ENCODE results near the gene EIF3A. TPM values are rescaled to one million over a fixed set of nuclear protein-coding genes. Genes with fewer than 3 reads are reported as not detected.

The EIF3A gene, protein sequence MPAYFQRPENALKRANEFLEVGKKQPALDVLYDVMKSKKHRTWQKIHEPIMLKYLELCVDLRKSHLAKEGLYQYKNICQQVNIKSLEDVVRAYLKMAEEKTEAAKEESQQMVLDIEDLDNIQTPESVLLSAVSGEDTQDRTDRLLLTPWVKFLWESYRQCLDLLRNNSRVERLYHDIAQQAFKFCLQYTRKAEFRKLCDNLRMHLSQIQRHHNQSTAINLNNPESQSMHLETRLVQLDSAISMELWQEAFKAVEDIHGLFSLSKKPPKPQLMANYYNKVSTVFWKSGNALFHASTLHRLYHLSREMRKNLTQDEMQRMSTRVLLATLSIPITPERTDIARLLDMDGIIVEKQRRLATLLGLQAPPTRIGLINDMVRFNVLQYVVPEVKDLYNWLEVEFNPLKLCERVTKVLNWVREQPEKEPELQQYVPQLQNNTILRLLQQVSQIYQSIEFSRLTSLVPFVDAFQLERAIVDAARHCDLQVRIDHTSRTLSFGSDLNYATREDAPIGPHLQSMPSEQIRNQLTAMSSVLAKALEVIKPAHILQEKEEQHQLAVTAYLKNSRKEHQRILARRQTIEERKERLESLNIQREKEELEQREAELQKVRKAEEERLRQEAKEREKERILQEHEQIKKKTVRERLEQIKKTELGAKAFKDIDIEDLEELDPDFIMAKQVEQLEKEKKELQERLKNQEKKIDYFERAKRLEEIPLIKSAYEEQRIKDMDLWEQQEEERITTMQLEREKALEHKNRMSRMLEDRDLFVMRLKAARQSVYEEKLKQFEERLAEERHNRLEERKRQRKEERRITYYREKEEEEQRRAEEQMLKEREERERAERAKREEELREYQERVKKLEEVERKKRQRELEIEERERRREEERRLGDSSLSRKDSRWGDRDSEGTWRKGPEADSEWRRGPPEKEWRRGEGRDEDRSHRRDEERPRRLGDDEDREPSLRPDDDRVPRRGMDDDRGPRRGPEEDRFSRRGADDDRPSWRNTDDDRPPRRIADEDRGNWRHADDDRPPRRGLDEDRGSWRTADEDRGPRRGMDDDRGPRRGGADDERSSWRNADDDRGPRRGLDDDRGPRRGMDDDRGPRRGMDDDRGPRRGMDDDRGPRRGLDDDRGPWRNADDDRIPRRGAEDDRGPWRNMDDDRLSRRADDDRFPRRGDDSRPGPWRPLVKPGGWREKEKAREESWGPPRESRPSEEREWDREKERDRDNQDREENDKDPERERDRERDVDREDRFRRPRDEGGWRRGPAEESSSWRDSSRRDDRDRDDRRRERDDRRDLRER (N-terminal part only)
- total RNA-seq, result 100 to 1,000 TPM; 129 to 130 TPM

GRCh38 chr10:119080521-119081259 is at the start of gene EIF3A:
Gene EIF3A, minus strand, starts transcription at chr10:119080817. Its CDS starts 141 bp downstream, at chr10:119080676.
- DNase-seq, result peak; percentile 94
- ChIA-PET POLR2A (interaction anchor here (1.0 to 6.6 kb wide), 29 partner anchors 10 to 792 kb away, joined by 3 to 117 read pairs (median 7); partner anchors contain the start of genes CACUL1, DENND10, GRK5 and MCMBP), CTCF (interaction anchor here (0.6 to 3.5 kb wide), 4 partner anchors 10 to 51 kb away, joined by 3 to 23 read pairs (median 9); no protein-coding TSS in a partner anchor)
- H3K27me3 Mint-ChIP-seq, result no peaks in the 10 kb centered on the region
- no peaks in the 10 kb centered on the region for H3K9me3 Mint-ChIP-seq
- H3K36me3 Mint-ChIP-seq (ENCODE audit: low read depth), result peaks cover 34% of the 10 kb centered on the region
- peak within 1 kb of the TSS; percentile 95 for H3K4me3 Mint-ChIP-seq
- peak within 1 kb of the TSS; percentile 93 for H3K27ac Mint-ChIP-seq
- H3K4me1 Mint-ChIP-seq, result peaks cover 50% of the 10 kb centered on the region

DNA sequence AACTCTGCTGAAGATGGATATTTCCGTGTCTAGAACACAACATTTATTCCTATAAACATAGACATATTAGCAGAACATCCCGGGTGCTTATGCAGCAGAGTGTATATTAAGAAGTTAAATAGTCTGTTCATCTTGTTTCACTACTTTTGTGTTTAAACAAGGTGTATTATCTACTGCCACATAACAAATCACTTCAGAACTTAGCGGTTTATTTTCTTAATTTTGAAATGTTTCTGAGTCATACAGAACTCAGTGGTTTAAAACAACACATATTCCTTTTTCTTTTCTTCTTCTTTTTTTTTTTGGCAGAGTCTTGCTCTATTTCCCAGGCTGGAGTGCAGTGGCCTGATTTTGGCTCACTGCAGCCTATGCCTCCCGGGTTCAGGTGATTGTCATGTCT is 49.1 kb upstream of the EIF3A start:
- Mint-ChIP-seq H3K36me3 (ENCODE audit: low read depth) (peaks cover 73% of the 10 kb centered on the region), H3K9me3 (peaks cover 3% of the 10 kb centered on the region), H3K4me1 (peaks cover 57% of the 10 kb centered on the region), H3K4me3 (no peak overlapping the region), H3K27ac (peak overlapping the region; percentile 98), H3K27me3 (no peaks in the 10 kb centered on the region)
- ChIA-PET CTCF (no interaction called here), POLR2A (interaction anchor here (1.2 to 5.5 kb wide), 6 partner anchors 10 to 282 kb away, joined by 3 to 117 read pairs (median 64); partner anchors contain the start of genes DENND10, EIF3A and SFXN4)
- no peak for DNase-seq

- Mint-ChIP-seq H3K4me1 (peaks cover 25% of the 10 kb centered on the region), H3K4me3 (no peak overlapping the region), H3K36me3 (ENCODE audit: low read depth) (peaks cover 72% of the 10 kb centered on the region), H3K27me3 (no peaks in the 10 kb centered on the region), H3K27ac (no peak overlapping the region), H3K9me3 (peaks cover 3% of the 10 kb centered on the region)
- DNase-seq, result no peak
- CTCF ChIA-PET, result interaction anchor here (0.7 kb wide), 1 partner anchor 67 kb away, joined by 5 read pairs; no protein-coding TSS in a partner anchor
- POLR2A ChIA-PET, result interaction anchor here (2.5 kb wide), 1 partner anchor 21 kb away, joined by 8 read pairs; the partner anchor contains the start of gene DENND10
These were observed 45.3 kb upstream of the EIF3A start for GRCh38 chr10:119125942-119126341.

DNA sequence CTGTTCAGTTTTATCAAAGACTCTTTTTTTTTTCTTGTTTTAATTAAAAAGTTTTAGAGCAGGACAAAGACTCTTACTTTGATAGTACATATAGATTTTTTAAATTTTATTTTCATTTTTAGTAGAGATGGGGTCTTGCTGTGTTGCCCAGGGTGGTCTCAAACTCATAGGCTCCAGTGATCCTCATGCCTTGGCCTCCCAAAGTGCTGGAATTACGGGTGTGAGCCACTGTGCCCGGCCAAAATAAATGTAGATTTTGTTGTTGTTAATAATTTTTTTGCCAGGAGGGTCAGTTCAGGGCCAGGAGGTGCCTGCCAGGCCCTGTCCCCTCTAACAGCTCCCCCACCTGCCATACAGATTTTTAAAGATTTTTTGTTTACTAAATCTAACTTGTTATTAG is 40.3 kb upstream of the EIF3A start:
- CTCF ChIA-PET, result interaction anchor here (1.8 to 3.2 kb wide), 2 partner anchors 11 to 86 kb away, joined by 4 to 13 read pairs; no protein-coding TSS in a partner anchor
- Mint-ChIP-seq H3K4me1 (peaks cover 22% of the 10 kb centered on the region), H3K36me3 (ENCODE audit: low read depth) (peaks cover 64% of the 10 kb centered on the region)

GRCh38 chr10:119120413-119120867 is 39.8 kb upstream of the EIF3A start:
- no peaks in the 10 kb centered on the region for H3K9me3 Mint-ChIP-seq
- no peaks in the 10 kb centered on the region for H3K27me3 Mint-ChIP-seq
- H3K27ac Mint-ChIP-seq, result peak overlapping the region; percentile 26
- POLR2A ChIA-PET, result interaction anchor here (1.6 to 4.2 kb wide), 3 partner anchors 11 to 30 kb away, joined by 6 to 22 read pairs (median 10); partner anchors contain the start of gene DENND10
- peaks cover 63% of the 10 kb centered on the region for H3K36me3 Mint-ChIP-seq (ENCODE audit: low read depth)
- H3K4me3 Mint-ChIP-seq, result no peak overlapping the region
- peaks cover 22% of the 10 kb centered on the region for H3K4me1 Mint-ChIP-seq
- CTCF ChIA-PET, result interaction anchor here (1.8 to 3.2 kb wide), 2 partner anchors 11 to 86 kb away, joined by 4 to 13 read pairs; no protein-coding TSS in a partner anchor
- no peak for DNase-seq

More for the DNA sequence above, 40.3 kb upstream of the EIF3A start:
- peak overlapping the region; percentile 26 for H3K27ac Mint-ChIP-seq
- no peak for DNase-seq
- no peaks in the 10 kb centered on the region for H3K27me3 Mint-ChIP-seq
- POLR2A ChIA-PET, result interaction anchor here (1.6 to 4.2 kb wide), 3 partner anchors 11 to 30 kb away, joined by 6 to 22 read pairs (median 10); partner anchors contain the start of gene DENND10
- H3K4me3 Mint-ChIP-seq, result no peak overlapping the region
- H3K9me3 Mint-ChIP-seq, result peaks cover 2% of the 10 kb centered on the region

DNA sequence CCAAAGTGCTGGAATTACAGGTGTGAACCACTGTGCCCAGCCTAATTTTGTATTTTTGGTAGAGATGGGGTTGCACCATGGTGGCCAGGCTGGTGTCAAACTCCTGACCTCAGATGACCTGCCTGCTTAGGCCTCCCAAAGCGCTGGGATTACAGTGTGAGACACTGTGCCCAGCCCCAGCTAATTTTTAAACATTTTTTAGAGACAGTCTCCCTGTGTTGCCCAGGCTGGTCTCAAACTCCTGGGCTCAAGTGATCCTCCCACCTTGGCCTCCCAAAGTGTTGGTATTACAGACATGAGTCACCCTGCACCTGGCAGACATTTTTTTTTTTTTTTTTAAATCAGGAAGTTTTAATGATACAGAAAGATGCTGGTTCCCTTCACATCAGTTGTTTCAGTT is 38.8 kb upstream of the EIF3A start:
- DNase-seq, result no peak
- ChIA-PET POLR2A (interaction anchor here (1.3 to 2.0 kb wide), 4 partner anchors 12 to 28 kb away, joined by 4 to 12 read pairs (median 8); partner anchors contain the start of gene DENND10), CTCF (interaction anchor here (1.8 to 3.2 kb wide), 2 partner anchors 12 to 87 kb away, joined by 4 to 13 read pairs; no protein-coding TSS in a partner anchor)
- Mint-ChIP-seq H3K9me3 (no peaks in the 10 kb centered on the region), H3K36me3 (ENCODE audit: low read depth) (peaks cover 66% of the 10 kb centered on the region), H3K4me3 (no peak overlapping the region), H3K27ac (no peak overlapping the region), H3K27me3 (no peaks in the 10 kb centered on the region), H3K4me1 (peaks cover 24% of the 10 kb centered on the region)

DNA sequence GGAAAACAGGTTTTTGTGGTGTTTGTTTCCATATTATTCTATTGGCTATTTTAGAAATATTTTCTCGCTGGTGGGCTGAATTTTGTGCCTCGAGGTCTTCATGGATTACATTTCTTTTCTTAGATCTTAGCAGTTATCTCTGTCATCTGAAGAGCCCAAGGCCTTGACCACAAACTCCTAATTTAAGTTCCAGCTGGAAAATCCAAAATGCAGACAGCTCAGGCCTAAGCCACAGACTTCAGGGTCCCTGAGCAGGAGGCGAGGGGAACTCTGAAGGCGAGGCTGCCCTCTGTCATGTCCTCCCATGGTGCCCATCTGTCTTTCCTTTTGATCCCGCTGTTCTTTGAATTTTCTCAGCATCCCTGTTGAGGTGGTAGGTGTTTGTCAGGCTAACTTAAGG is 37.6 kb upstream of the EIF3A start:
- ChIA-PET POLR2A (interaction anchor here (0.6 to 1.3 kb wide), 3 partner anchors 13 to 24 kb away, joined by 3 to 12 read pairs (median 4); no protein-coding TSS in a partner anchor), CTCF (interaction anchor here (3.2 kb wide), 1 partner anchor 14 kb away, joined by 13 read pairs; no protein-coding TSS in a partner anchor)
- no peak overlapping the region for H3K4me3 Mint-ChIP-seq
- peaks cover 33% of the 10 kb centered on the region for H3K4me1 Mint-ChIP-seq
- H3K27ac Mint-ChIP-seq, result no peak overlapping the region
- H3K36me3 Mint-ChIP-seq (ENCODE audit: low read depth), result peaks cover 76% of the 10 kb centered on the region
- DNase-seq, result no peak
- no peaks in the 10 kb centered on the region for H3K9me3 Mint-ChIP-seq
- no peaks in the 10 kb centered on the region for H3K27me3 Mint-ChIP-seq

DNA sequence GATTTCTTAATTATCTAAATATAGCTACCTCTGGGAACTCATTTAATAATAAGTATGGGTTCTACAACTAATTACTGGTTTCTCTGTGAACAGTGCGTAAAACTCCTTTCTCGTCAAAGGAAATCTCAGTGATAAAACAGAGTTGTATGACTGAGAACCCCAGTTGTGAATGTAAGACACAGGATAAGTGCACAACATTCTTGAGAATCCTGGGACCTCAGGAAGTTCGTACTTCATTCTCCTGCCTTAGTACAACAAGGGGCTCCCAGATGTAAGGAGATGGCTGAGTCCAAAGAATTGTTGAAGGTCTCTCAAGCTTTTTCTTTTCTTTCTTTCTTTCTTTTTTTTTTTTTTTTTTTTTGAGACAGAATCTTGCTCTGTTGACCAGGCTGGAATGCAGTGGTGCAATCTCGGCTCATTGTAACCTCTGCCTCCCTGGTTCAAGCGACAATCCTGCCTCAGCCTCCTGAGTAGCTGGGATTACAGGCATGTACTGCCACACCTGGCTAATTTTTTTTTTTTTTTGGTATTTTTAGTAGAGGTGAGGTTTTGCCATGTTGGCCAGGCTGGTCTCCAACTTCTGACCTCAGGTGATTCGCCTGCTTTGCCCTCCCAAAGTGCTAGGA is 35.8 kb upstream of the EIF3A start:
- H3K27ac Mint-ChIP-seq, result no peak overlapping the region
- ChIA-PET POLR2A (interaction anchor here (0.7 to 4.0 kb wide), 4 partner anchors 12 to 37 kb away, joined by 3 to 16 read pairs (median 8); partner anchors contain the start of gene DENND10), CTCF (interaction anchor here (1.1 kb wide), 1 partner anchor 10 kb away, joined by 3 read pairs; no protein-coding TSS in a partner anchor)

GRCh38 chr10:119115926-119116325 is 35.3 kb upstream of the EIF3A start:
- H3K27me3 Mint-ChIP-seq, result no peaks in the 10 kb centered on the region
- peaks cover 36% of the 10 kb centered on the region for H3K4me1 Mint-ChIP-seq
- H3K36me3 Mint-ChIP-seq (ENCODE audit: low read depth), result peaks cover 66% of the 10 kb centered on the region
- ChIA-PET CTCF (interaction anchor here (1.1 kb wide), 1 partner anchor 9 kb away, joined by 3 read pairs; no protein-coding TSS in a partner anchor), POLR2A (interaction anchor here (1.3 to 4.0 kb wide), 3 partner anchors 12 to 36 kb away, joined by 4 to 16 read pairs (median 12); partner anchors contain the start of gene DENND10)
- DNase-seq, result no peak
- H3K4me3 Mint-ChIP-seq, result no peak overlapping the region
- H3K9me3 Mint-ChIP-seq, result no peaks in the 10 kb centered on the region
- no peak overlapping the region for H3K27ac Mint-ChIP-seq

More for the DNA sequence above, 35.8 kb upstream of the EIF3A start:
- no peaks in the 10 kb centered on the region for H3K27me3 Mint-ChIP-seq
- H3K4me3 Mint-ChIP-seq, result no peak overlapping the region
- H3K4me1 Mint-ChIP-seq, result peaks cover 38% of the 10 kb centered on the region
- no peaks in the 10 kb centered on the region for H3K9me3 Mint-ChIP-seq
- peaks cover 70% of the 10 kb centered on the region for H3K36me3 Mint-ChIP-seq (ENCODE audit: low read depth)
- DNase-seq, result no peak

DNA sequence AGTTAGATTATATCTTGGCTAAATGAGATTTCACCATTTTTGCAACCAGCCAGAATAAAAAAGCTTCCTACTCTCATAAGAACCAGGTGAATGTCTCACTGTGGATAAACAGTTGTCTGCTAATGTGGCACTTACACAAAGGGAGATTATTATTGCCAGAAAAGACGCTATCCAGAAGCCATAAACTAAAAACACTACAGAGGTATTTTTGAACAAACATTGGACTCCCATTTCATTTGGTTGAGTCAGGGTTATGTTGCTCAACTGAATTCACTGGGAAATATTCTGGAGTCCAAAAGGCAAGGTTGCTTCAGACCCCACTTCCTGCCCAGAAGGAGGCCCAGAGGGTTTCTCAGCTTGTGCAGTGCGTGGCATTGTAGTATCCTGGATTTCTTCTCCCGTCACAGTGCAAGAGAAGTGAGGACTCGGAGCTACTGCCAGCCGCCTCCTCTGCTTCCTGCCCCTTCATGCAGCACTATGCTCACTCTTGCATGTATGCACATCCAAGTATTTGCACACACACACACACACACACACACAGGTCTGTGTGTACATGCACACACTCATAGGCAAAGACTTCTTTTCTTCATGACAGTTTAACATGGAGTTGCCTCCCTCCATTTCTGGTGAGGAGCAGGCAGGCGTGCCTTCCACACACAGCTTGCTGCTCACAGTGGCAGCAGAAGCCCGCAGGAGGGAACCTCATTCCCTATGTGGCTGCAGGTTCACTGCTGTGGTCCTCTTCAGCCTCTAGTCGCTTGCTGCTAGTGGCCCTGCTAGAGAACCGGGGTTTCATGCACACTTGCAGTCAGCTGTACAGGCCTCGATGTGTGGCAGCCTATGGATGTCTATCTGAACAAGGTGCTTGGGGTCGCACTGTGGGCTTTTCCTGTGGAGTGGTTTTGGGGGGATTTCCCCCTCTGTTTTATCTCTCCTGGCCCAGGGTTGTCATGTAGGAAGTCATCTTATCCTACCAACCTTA is 33.4 kb upstream of the EIF3A start:
- ChIA-PET POLR2A (interaction anchor here (1.6 to 4.0 kb wide), 3 partner anchors 10 to 18 kb away, joined by 4 to 16 read pairs (median 12); partner anchors contain the start of gene DENND10), CTCF (no interaction called here)
- Mint-ChIP-seq H3K4me3 (no peak overlapping the region), H3K27me3 (no peaks in the 10 kb centered on the region), H3K9me3 (no peaks in the 10 kb centered on the region), H3K27ac (no peak overlapping the region), H3K36me3 (ENCODE audit: low read depth) (peaks cover 57% of the 10 kb centered on the region), H3K4me1 (peaks cover 22% of the 10 kb centered on the region)
- DNase-seq, result no peak

All from activated CD4-positive, alpha-beta memory T cell treated with anti-CD3 and anti-CD28 coated beads, Interleukin-2, amount 10 ng/mL, durations not matched to agents 7 days and 5 days (primary cell).